Endometrial microvascular endothelial cells (primary cell): ENCODE measurements around the gene CIC. TPM values are rescaled to one million over a fixed set of nuclear protein-coding genes. Genes with fewer than 3 reads are reported as not detected.
"Not testable (repeated sequence)": the region's sequence is repeated elsewhere in the genome, so short reads cannot be mapped to it uniquely, and the experiment has no call there.

Experiments
- in situ Hi-C: cut with HindIII; loops from 2 replicates; pipeline ENCODE4 v1.10.0; 2017; ENCODE audit warnings: low sequenced_read_pairs, low pct_unique_long_range_greater_than_20kb; ENCODE audit errors: inconsistent ontology term
- total RNA-seq: library from RNA; depleted of rRNA; stranded (reverse); fragments of >200 nt; gene quantifications from one replicate; pipeline ENCODE4 v1.2.3, GENCODE V29; 2015; ENCODE audit errors: inconsistent ontology term

CIC gene
- total RNA-seq, 1 donor from 2014 or later = 36.0 TPM

GRCh38 chr19:42339922-42340321 is 70.9 kb downstream of the CIC start:
- in situ Hi-C loops = not testable (repeated sequence)

GRCh38 chr19:42343344-42344110 is 74.5 kb downstream of the CIC start:
- in situ Hi-C loops = no loop called here

- in situ Hi-C loops = no loop called here
These were observed 75.4 kb downstream of the CIC start for GRCh38 chr19:42344336-42344893.

Other genes starting within 250 kb of the CIC start
- gene GRIK5, start 199.0 kb upstream of the CIC start, total RNA-seq = not detected
- 11.6 TPM for gene ZNF574, start 193.1 kb upstream of the CIC start, total RNA-seq
- 0.84 TPM for gene POU2F2, start 136.8 kb upstream of the CIC start, total RNA-seq
- 46.6 TPM for gene DEDD2, start 51.6 kb upstream of the CIC start, total RNA-seq
- 6.7 TPM for gene ZNF526, start 48.9 kb upstream of the CIC start, total RNA-seq
- 33.9 TPM for gene GSK3A, start 26.6 kb upstream of the CIC start, total RNA-seq
- 53.4 TPM for gene ERF, start 14.1 kb upstream of the CIC start, total RNA-seq
- gene PRR19, start 32.9 kb downstream of the CIC start, total RNA-seq = 1.7 TPM
- 46.2 TPM for gene PAFAH1B3, start 33.4 kb downstream of the CIC start, total RNA-seq
- not detected for gene TMEM145, start 44.1 kb downstream of the CIC start, total RNA-seq
- gene MEGF8, start 56.4 kb downstream of the CIC start, total RNA-seq = 17.4 TPM
- gene CNFN, start 121.0 kb downstream of the CIC start, total RNA-seq = not detected
- gene LIPE, start 158.1 kb downstream of the CIC start, total RNA-seq = 8.8 TPM
- not detected for gene CXCL17, start 173.7 kb downstream of the CIC start, total RNA-seq